CD4-positive, alpha-beta T cell (primary cell): Measurements from ENCODE around the gene TEPSIN. TPM values are rescaled to one million over a fixed set of nuclear protein-coding genes. Genes with fewer than 3 reads are reported as not detected.

Experiments used
- ATAC-seq: fragments of 200-7000 bp; cut with Tn5 transposase; one replicate; pipeline ENCODE4 v1.10.0; 2022; ENCODE audit warnings: mild to moderate bottlenecking; ENCODE audit not compliant: poor library complexity
- CTCF ChIA-PET: fragments of 350-600 bp; sonication (Branson Sonifier 250); formaldehyde crosslinking; loops from one replicate; lab custom pipeline; 2021; ENCODE audit warnings: antibody characterized with exemption, inconsistent platforms; lab: Charles Lee
- POLR2A ChIA-PET: fragments of 350-600 bp; sonication (Branson Sonifier 250); formaldehyde crosslinking; loops from one replicate; lab custom pipeline; 2021; ENCODE audit warnings: antibody characterized with exemption, inconsistent platforms; lab: Charles Lee
- DNase-seq, 14 experiments: peaks; one replicate each; pipeline ENCODE4 v3.0.0-alpha.2; 2013 to 2020; ENCODE audit warnings: mixed read lengths in 2 of 14
- H3K27ac ChIP-seq, 2 donors: one replicate each; pipeline versions ENCODE4 v1.5.1 to v1.7.0; 2013; ENCODE audit warnings: low read length in 2 of 2, low read depth in 1 of 2, mild to moderate bottlenecking in 1 of 2
- H3K27me3 ChIP-seq, 2 experiments: 1 replicate in 1 of 2; 2 replicates in 1 of 2; pipeline versions ENCODE4 v1.6.1 to v1.7.0; 2013; ENCODE audit warnings: low read length in 2 of 2, control low read depth in 1 of 2, mild to moderate bottlenecking in 1 of 2, moderate library complexity in 1 of 2; ENCODE audit not compliant: insufficient read depth in 2 of 2, control insufficient read depth in 1 of 2
- H3K36me3 ChIP-seq: one replicate; pipeline ENCODE4 v1.6.1; 2013; ENCODE audit warnings: low read length, control low read depth; ENCODE audit not compliant: insufficient read depth
- H3K4me1 ChIP-seq: one replicate; pipeline ENCODE4 v1.6.1; 2013; ENCODE audit warnings: low read length, control low read depth; ENCODE audit not compliant: insufficient read depth
- H3K4me3 ChIP-seq: one replicate; pipeline ENCODE4 v1.5.1; 2013; ENCODE audit warnings: mild to moderate bottlenecking, low read length, moderate library complexity
- H3K9me3 ChIP-seq, 2 experiments: 1 replicate in 1 of 2; 2 replicates in 1 of 2; pipeline versions ENCODE4 v1.6.1 to v1.7.0; 2013; ENCODE audit warnings: low read length in 2 of 2, mild to moderate bottlenecking in 2 of 2, control low read depth in 1 of 2, moderate library complexity in 1 of 2; ENCODE audit not compliant: control insufficient read depth in 1 of 2, insufficient read depth in 1 of 2
- H3K27ac Mint-ChIP-seq: one replicate; pipeline ENCODE4 v1.8.0; 2020; ENCODE audit warnings: mixed read lengths
- H3K27me3 Mint-ChIP-seq: one replicate; pipeline ENCODE4 v1.8.0; 2021; ENCODE audit warnings: mixed read lengths
- H3K36me3 Mint-ChIP-seq: one replicate; pipeline ENCODE4 v1.8.0; 2021; ENCODE audit warnings: low read depth, mixed read lengths
- H3K4me1 Mint-ChIP-seq: one replicate; pipeline ENCODE4 v1.8.0; 2021; ENCODE audit warnings: low read depth, mixed read lengths
- H3K4me3 Mint-ChIP-seq: one replicate; pipeline ENCODE4 v1.8.0; 2020; ENCODE audit warnings: mild to moderate bottlenecking, mixed read lengths
- H3K9me3 Mint-ChIP-seq: one replicate; pipeline ENCODE4 v1.8.0; 2020; ENCODE audit warnings: mixed read lengths
- CTCF ChIP-seq: fragments of 200-600 bp; IDR thresholded peaks from one replicate; pipeline ENCODE4 v1.8.0; 2022; ENCODE audit warnings: antibody characterized with exemption, mild to moderate bottlenecking
- intact Hi-C, 2 experiments: fragments of 100-400 bp; cut with DNase I in 1 of 2; cut with micrococcal nuclease in 1 of 2; formaldehyde crosslinking; loops; one replicate each; pipeline versions ENCODE4 v1.15.1 to v1.9.0; 2023 to 2025; cut with DNase I, micrococcal nuclease
- total RNA-seq, 174 experiments: library from RNA in 2 of 174; stranded (reverse) in 2 of 174; gene quantifications; one replicate each; pipeline ENCODE4 v1.2.3 and lab custom pipeline; 2021 to 2026

The TEPSIN gene
- total RNA-seq, 2 experiments from 2014 or later: 68.2 to 74.4 TPM

DNA sequence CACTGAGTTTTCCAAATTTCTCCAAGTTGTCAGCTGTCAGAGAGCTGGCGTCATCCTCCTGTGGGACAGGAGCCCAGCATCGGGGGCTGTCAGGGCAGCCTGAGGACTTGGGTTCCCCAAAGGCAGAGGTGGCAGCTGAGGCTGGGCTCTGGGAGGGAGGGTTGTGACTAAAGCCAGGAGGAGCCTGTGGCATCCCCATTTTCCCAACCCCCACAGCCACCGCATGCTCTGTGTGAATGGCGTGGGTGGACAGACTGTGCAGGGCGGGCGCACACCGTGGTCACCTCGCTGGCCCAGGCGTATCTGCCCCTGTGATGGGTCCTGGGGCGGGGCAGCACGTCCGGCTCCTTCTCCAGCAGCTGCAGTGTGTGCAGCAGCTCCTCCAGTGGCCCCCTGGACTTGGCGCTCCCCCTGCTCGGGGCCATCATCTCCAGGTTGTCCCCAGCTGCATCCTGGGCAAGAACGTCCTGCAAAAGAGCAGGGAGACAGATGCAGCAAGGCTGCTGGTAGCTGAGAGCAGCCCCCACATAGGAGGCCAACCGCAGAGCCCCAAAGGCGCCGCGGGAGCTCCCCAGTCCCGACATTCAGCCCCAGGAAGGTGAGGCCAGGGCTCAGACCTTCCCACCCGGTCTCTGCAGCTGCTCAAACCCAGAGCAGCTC is 40.9 kb downstream of the TEPSIN start:
- Histone ChIP-seq H3K27ac (no peak overlapping the region), H3K4me1 (no peaks in the 10 kb centered on the region), H3K4me3 (no peak overlapping the region), H3K27me3 (no peaks in the 10 kb centered on the region), H3K36me3 (no peaks in the 10 kb centered on the region), H3K9me3 (no peaks in the 10 kb centered on the region)
- CTCF ChIA-PET: no interaction called here
- no peak for DNase-seq
- no peak for TF ChIP-seq CTCF
- Mint-ChIP-seq H3K36me3 (no peaks in the 10 kb centered on the region), H3K27me3 (no peaks in the 10 kb centered on the region), H3K27ac (no peak overlapping the region), H3K9me3 (no peaks in the 10 kb centered on the region), H3K4me1 (no peaks in the 10 kb centered on the region), H3K4me3 (no peak overlapping the region)
- ATAC-seq: no peak
- POLR2A ChIA-PET: no interaction called here
- intact Hi-C loops: no loop called here

DNA sequence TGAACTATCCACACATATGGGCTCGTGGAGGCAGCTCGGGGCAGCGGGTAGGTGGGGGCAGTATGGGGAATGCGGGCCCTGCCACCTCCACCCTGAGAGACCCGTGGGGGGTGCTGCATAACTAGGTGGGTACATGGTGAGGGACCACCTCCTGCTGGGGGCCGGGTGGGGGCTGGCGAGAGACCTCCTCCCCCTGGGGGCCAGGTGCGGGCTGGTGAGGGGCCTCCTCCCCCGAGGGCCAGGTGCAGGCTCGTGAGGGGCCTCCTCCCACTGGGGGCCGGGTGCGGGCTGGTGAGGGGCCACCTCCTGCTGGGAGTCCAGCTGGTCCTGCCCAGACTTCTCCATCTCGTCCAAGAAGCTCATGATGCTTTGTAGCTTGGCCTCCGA is 41.5 kb downstream of the TEPSIN start:
- intact Hi-C loops: no loop called here
- no peak for TF ChIP-seq CTCF
- Mint-ChIP-seq H3K27me3 (no peaks in the 10 kb centered on the region), H3K9me3 (no peaks in the 10 kb centered on the region), H3K4me3 (no peak overlapping the region), H3K36me3 (no peaks in the 10 kb centered on the region), H3K27ac (no peak overlapping the region), H3K4me1 (no peaks in the 10 kb centered on the region)
- ATAC-seq: no peak
- Histone ChIP-seq H3K4me1 (no peaks in the 10 kb centered on the region), H3K27ac (no peak overlapping the region), H3K4me3 (no peak overlapping the region), H3K9me3 (no peaks in the 10 kb centered on the region), H3K36me3 (no peaks in the 10 kb centered on the region), H3K27me3 (no peaks in the 10 kb centered on the region)
- DNase-seq: no peak
- POLR2A ChIA-PET: no interaction called here
- CTCF ChIA-PET: no interaction called here

DNA sequence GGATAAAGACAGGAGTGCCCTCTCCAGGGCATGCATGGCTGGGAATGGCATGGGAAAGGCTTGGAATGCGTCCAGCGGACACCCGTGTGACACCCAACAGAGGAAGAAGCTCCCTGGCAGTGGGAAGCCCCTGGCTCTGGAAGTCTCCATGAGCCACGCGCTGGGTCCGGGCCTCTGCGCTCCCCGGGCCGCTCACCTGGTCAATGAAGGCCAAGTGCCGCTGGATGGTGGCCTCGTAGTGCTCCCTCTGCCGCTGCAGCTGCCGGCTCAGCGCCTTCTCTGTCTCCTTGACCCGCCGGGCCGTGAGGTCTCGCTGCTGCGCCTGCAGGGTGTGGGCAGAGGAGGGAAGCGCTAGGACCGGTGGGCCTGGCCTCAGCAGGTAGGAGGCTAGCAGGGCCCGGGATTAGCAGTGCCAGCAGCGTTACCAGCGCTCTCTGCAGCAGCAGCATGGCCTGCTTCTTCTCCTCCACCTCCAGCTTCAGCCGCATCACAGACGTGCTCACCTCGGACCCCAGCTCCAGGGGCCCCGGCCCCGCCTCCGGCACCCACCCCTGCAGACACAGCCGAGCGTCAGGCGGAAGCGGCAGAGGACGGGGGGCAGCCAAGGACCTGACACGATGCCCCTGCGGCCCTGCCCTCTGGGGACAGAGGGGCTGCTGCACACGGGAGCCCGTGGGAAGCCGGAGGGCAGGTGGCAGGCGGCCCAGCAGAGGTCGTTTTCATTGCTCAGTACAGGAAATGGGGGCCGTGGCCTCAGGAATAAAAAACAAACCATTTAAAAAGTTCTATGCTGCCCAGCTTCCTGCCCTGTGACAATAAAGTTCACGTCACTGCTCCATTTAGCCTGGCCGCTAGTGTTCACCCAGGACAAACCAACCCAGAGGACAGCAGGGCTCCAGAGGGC is 42.1 kb downstream of the TEPSIN start:
- no peaks in the 10 kb centered on the region for H3K27me3 ChIP-seq
- Mint-ChIP-seq H3K4me3 (no peak overlapping the region), H3K27me3 (no peaks in the 10 kb centered on the region), H3K27ac (no peak overlapping the region), H3K9me3 (no peaks in the 10 kb centered on the region), H3K4me1 (no peaks in the 10 kb centered on the region), H3K36me3 (no peaks in the 10 kb centered on the region)
- no peak overlapping the region for H3K4me3 ChIP-seq
- H3K36me3 ChIP-seq: no peaks in the 10 kb centered on the region
- TF ChIP-seq CTCF: no peak
- ATAC-seq (no peak), DNase-seq (no peak)
- intact Hi-C loops: no loop called here
- CTCF ChIA-PET: no interaction called here
- no peaks in the 10 kb centered on the region for H3K9me3 ChIP-seq
- POLR2A ChIA-PET: no interaction called here
- H3K27ac ChIP-seq: no peak overlapping the region
- no peaks in the 10 kb centered on the region for H3K4me1 ChIP-seq
